GM21515 (cell line): ENCODE measurements around the gene KRT24.

ENCODE experiments used
- ATAC-seq: cut with Tn5 transposase; IDR thresholded peaks from one replicate; pipeline ENCODE4 v1.9.1; 2021; ENCODE audit not compliant: unreplicated experiment

The KRT24 gene

DNA sequence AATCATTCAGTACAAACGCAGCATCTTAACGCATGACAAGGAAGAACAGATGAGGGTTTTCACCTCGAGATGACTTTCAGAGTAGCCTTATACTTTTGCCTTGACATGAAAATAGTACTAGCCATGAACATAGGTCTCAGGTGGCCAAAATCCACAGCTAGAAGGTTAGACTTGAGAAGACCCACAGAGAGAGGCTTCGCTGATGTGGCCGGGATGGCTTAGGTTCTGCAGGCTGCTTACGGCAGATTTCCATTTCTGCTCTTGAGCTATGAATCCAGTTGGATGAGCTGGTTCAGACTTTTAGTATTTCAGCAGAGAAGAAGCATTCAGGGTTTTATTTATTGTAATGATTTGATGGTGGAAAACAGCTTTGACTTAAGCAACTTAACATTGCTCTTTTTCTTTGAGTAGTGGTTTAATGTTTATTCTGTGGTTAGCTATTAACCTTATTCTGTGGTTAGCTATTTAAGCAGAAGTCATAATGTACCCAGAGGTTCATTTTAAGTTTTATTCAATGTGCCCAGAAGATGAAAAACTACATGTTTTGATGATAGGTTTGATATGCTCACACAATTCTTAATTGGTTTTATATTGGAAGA is 7.6 kb downstream of the KRT24 start:
- ATAC-seq, result no peak

DNA sequence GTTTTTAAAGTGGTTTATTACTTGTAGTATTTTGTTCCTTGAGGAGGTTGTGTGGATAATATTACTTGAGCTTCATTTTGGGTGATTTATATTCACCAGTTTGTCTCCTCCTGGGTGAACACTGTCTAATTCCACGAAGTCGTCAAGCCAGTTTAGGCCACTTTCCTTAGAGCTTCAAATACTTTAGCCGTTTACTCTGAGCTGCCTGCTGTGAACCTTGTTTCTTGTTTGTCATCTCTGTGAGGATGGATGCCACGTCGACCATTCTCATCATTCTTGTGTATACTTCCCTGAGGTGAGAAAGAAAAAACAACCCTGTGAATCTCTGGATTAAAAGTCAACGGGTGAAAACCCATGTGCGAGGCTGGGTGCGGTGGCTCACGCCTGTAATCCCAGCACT is 9.0 kb downstream of the KRT24 start:
- no peak for ATAC-seq

DNA sequence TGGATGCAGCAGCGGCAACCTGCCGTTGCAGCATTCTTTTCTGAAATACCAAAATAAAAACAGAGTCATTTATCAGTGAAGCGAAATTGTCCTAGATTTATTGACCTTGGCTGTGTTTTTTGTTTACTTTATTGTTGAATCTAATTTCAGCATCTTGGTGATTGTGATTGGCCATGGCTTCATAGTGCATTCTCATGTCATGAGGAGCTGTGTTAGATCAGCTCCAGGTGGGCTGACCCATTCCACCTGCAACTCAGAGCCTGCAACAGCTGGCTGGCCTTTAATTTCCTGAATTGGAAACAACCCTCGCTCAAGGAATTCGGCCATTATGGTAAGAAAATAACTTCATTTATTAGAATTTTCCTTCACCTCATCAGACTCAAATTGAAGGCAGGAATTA is 16.4 kb downstream of the KRT24 start:
- ATAC-seq, result no peak

DNA sequence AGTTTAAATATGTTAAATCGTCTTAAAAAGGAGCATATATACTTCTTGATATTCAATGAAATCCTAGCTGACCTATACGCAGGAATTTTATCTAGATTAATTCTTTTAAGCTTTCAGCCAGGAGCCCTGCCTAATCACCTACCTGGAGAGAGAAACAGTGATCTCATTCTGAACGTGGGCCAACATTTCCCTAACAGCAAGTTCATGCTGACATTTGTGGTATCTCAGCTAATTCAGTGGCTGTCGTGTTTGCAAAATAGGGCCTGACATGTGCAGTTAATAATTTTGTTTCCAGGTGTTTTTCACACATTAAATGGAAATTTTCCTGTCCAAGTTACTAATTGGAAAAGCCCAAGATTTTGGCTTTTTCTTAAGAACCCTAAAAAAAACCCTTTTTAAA is 17.4 kb downstream of the KRT24 start:
- no peak for ATAC-seq

DNA sequence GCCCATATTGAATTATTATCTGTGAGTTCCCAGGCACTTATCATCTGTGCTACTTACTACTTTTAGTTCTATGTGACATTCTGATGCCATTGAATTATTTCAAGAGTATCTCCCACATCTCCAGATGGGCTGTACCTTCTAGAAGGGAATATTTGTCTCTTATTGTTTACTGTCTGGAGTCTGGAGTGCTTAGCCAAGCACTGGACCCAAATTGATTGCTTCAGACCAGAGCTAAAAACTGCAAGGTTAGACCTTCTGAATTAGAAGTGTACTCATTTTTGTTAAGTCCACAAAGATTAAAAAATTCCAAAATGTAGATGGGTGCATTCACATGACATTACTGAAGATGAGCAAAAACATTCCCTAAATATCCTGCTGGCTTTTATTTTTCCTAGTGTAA is 22.6 kb downstream of the KRT24 start:
- no peak for ATAC-seq

DNA sequence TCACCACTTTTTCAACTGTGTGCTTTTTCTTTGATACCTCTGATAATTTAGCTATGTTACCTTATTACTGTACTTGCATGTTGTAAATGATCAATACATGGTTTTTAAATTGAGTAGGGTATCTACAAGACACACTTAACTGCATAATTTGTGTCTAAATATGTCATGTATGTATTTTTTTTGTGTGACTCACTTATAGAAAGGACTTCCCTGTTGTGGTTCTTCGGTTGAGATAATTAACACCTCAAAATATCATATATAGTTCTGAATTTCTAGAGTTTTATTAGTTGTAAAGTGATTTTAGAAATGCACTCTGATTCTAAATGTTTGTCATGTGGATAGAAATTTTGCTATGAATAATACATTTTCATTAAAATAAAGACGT is 24.0 kb downstream of the KRT24 start:
- no peak for ATAC-seq

DNA sequence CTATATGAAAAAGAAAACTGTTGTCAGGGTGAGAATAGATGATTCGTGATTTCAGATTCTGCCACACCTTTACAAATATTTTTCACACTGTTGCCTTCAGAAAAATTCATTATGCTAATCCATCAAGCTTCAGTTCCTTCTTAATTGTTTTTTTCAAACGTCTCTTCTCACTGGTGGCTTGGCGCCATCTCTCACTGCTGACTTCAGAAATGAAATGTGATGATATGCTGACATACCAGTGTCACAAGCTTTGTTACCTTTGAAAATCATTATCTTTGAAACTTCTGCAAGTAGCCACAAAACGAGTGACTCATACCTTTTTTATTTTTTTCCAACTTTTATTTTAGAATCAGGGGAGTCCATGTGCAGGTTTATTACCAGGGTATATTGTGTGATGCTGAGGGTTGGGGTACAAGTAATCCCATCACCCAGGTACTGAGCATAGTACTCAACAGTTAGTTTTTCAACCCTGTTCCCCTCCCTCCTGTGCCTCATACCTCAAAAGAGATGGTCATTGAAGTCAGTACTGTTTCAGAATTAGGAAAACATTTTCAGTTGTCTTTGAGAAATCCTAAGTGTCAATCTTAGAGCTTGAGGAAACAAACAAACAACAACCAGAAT is 24.5 kb downstream of the KRT24 start:
- ATAC-seq, result no peak

DNA sequence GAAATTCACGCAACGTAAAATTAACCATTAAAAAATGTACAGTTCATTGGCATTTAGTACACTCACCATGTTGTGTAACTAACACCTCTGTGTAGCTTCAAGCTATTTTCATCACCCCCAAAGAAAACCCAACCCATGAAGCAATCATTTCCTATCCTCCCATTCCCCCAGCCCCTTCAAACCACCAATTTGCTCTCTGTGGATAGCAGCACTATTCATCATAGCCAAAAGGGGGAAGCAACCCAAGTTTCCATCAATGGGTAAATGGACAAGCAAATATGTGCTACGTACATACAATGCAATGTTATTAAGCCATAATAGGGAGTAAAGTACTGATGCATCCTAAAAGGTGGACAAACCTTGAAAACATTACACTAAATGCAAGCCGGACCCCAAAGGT is 27.6 kb downstream of the KRT24 start:
- ATAC-seq, result no peak

DNA sequence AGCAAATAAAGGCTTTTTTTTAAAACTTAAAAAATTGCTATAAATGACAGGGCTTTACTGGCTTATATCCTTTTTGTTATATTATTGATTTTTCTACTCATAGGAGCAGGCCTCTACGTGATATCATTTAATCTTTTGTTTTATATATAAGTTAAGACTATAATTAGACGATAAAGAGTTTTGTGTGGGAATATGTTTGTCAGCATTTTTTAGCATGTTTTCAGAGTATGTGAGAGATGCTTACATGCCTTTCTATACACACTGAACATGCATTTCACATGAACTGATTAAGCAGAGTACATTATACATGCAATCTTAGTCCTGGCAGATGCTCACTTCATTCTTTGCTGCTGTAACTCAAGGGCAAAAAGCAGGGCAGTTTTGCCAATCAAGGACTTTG is 30.9 kb downstream of the KRT24 start:
- no peak for ATAC-seq

DNA sequence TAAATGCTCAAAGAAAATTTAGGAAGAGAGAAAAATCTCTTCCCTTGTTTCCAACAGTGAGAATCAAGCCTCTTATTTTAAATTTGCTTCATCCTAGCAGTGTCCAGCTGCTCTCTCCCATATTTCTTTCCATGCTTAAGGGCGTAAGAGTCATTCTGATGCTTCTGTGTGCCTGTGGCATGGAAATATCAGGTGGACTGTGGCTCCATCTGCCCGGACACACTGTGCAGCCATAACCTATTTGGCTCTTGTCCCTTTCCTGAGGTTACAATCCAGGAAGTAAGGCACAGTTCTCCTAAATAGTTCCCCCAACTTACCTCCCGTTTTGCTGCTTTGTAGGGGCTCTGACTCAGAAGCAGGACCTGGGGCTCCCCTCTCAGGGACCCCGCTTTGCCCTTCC is 32.3 kb downstream of the KRT24 start:
- ATAC-seq, result no peak

DNA sequence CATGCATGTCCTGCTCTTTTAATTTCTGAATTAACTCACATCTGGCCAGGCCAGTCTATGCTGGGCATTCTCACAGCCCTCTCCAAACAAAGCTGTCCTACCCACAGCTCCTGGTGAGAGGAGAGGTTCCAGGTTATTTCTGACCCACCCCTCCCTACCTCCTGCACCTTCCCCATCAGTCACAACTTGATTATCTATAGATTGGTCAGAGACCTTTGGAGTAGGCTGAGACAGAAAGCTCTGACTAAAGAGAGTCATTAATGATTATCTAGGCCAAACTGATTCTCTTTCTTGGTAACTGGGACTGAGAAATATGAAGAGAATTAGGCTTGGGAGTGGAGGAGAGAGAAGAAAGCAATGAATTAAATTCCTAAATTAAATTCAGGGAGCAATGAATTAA is 37.2 kb downstream of the KRT24 start:
- no peak for ATAC-seq

DNA sequence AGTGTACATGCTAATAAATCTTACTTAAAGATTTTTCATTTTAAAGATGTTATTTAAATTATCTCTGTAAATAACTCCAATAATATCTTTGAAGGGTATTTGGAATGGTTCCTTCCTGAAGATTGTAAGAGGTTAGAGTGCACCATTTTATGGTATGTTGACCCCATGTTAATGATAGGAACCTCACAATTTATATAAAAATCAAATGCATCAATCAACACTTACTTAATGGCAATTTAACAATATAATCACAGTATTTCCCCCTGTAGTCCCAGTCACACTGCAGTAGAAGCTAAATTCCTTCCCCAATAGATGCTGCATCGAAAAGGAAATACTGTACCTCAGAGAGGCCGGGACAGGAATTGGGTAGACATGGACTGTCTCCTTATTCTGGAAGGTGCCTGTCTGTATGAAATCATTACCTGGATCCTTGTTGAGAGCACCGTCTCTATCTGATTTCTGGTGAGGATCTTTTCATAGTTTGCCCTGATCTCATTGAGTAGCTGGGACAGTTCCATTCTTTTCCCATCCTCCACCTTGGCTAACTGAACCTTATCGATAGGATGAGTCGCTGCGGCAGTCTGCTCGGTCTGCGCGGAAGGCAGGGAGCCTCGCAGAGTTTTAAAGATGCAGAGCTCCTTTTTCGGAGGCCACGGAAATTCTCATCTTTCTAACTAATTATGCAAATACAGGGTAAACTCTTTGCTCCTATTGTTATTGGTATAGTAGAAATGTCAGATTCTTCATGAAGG is 38.8 kb downstream of the KRT24 start, which contains the start of gene KRT222:
KRT222 (minus strand) TSS at position 596 of the 752 bp plus-strand sequence; CDS start at position 518, 78 bp downstream.
- ATAC-seq, result no peak

DNA sequence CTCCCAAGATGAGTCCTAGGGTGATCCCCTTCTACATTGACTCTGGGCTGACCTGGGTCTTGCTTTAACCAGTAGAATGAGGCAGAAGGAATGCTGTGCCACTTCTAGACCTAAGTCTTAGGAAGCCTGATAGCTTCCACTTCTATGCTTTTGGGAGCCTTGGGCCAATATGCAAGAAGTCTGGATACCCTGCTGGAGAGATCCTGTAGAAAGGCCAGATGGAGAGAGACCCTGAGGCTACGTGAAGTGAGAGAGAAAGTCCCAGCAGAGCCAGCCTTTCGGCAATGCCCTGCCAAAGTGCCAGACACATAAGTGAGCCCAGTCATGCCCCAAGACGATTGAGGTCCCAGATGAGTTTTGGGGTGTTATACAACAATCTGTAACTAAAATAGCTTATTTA is 40.3 kb downstream of the KRT24 start:
- no peak for ATAC-seq

DNA sequence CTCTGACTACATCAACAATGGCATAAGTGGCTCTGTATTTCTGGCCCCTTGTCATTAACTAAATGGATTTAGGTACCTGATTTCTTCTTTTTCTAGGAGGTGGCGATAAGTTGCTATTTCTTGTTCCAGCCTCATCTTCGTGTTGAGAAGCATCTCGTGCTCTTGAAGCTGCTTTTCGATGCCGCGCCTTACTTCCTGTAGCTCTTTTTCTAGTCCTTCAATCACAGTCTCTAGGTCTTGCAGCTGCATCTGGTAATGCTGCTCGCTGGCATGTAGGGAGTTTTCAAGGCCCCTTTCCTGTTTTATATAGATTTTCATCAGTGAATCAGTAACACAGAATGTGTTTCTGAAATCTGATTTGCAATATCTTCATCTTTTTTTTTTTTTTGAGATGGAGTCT is 43.6 kb downstream of the KRT24 start:
- ATAC-seq, result no peak

DNA sequence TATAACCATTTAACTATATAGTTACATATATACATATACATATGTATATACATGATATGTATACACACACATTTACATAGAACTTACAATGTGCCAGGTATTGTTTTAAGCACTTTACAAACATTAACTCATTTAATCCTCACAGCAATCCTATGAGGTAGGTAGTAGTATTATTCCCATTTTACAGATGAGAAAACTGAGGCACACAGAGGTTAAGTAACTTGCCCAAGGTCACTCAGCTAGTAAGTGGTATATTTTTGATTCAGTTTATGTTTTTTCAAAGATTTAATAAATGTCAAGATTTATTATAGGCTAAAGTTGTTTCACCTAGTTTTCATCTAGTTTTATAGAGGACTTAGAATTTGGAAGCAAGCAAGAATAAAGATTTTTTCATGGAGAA is 45.2 kb downstream of the KRT24 start:
- ATAC-seq, result no peak

DNA sequence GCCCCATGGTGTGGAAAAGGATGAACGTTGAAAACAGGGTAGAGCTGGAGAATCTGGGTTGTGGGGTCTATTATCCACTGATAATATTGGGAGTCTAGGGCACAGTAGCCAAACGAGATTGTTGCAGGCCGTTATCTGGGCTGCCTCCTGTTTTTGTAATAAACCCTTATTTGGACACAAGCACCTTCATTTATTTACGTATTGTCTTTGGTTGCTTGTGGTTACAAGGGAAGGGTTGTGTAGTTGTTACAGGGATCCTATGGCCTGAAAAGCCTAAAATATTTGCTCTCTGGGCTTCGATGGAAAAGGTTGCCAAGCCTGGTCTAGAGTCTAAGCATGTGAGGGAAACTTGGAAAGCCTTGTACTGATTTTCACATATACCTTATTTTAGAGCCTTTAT is 51.6 kb downstream of the KRT24 start:
- ATAC-seq, result no peak

DNA sequence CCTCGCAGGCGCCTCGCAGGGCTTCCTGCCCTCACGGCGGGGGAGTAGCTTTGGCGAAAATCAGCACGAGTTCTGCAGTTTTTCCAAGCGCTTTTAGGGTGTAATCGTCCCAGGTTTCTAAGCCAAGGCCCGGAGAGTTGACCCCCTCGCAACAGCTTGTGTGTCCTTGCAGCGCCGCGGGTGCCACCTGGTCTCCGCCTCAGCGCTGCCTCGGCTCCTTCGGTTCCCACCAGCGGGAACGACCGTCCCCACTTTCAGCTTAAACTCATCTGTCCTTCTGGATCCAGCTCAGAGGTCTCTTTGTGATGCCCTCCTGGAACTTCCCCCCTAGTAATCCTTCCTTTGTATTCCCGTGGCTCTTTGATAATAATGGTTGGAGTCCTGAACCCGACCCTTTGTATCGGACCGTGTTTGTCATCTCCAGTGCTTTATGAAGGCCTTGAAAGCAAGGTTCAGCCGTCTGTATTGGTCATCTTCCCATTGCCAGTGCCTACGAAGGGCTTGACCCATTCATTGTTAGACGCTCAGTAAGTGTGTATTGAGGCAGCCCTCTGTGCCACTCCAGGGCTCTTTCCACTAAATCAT is 55.1 kb downstream of the KRT24 start:
- ATAC-seq, result no peak
